ENCODE measurements around the gene OSBP2. TPM values are rescaled to one million over a fixed set of nuclear protein-coding genes. Genes with fewer than 3 reads are reported as not detected.

The OSBP2 gene
- total RNA-seq, 1 donor from 2014 or later, result 15.4 TPM

DNA sequence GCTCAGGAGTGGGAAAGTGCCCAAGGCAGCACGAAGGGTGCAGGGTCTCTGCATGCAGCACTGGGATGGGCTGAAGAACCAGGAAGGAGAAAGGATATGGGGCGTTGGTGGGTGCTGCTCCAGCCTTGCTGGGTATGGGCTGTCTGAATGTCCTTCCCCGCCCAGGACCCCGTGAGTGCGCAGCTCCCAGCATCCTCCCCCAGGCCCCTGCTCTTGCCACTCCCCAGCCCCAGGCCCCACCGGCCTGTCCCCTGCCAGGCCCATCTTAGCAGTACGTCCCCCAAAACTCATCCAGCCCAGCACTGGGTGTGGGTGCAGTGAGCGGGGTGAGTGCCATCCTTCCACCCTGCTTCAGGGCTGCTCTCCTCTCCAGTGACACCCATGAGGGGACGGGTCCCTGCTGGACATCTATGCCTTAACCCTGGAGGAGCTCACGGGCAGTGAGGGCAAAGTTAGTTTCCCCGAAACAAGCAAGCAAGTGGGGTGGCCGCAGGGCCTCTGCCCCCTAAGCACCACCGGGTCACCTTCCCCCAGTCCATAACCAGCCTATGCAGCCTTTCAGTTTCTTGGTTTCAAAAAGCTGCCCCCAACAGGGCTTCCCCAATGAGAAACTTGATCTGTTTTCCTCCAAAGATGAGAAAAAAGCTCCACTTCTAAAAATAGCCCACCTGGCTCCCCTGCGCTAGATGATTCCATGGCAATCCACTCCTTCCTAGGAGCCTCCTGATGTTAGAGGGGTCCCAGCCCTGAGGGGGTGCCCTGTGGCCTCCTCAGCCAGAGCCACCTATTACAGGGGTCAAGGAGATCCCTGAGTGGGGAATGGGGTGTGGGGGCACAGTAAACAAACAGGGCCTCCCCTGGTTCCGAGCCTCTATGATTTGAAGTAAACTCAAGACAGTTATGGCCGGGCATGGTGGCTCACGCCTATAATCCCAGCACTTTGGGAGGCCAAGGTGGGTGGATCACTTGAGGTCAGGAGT, 170.1 kb downstream of the OSBP2 start:
- no peak for DNase-seq (ENCODE audit: extremely low read depth, low read depth, low spot score)

DNA sequence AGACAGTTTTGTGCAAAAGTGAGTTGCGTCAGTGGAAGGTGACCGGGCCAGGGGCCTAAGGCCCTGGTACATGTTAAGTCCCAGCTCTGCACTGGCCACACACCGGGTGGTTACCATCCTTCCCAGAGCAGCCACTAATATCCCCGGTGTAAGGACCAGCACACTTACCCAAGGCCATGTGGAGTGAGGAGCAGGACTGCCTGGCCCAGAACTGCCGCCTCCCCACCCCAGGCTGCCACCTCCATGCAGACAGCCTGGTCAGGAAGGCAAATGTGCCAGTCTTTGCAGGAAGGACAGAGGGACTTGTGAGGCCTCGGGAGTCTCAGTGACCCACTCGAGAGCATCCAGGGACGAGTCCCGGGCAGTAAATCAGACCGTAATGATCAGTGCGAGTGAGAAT, 171.0 kb downstream of the OSBP2 start:
- DNase-seq (ENCODE audit: extremely low read depth, low read depth, low spot score), result no peak

DNA sequence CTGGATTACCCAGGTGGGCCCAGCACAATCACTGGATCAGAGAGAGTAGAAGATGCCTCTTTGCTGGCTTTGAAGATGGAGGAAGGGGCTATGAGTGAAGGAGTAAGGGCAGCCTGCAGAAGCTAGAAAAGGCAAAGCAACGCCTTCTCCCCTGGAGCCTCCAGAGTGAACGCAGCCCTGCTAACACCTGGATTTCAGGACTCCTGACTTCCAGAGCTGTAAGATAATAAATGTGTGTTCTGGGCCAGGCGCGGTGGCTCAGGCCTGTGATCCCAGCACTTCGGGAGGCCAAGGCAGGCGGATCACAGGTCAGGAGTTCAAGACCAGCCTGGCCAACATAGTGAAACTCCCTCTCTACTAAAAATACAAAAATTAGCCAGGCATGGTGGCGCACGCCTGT, 171.5 kb downstream of the OSBP2 start:
- DNase-seq (ENCODE audit: extremely low read depth, low read depth, low spot score), result no peak

DNA sequence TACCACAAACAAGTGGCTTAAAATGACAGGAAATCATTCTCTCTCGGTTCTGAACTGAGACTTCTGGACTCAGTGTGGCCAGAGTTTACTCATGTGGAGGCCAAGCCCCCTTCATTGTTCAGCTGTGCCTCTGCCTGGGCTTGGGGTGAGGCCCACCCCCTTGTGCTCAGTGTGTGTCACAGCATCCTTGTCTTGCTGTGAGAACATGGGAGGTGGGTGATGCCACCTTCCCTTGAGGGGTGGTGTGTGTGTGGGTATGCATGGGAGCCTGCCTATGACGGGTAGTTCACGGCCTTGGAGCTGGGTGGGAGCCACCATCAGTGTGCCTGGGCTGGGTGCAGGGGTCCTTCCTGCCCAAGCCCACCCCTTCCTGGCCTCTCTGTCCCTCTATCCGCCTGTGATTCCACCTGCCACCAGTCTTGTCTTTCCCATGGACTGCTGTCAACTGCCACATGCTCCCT, 172.2 kb downstream of the OSBP2 start:
- peak; percentile 84 for DNase-seq (ENCODE audit: extremely low read depth, low read depth, low spot score)

DNA sequence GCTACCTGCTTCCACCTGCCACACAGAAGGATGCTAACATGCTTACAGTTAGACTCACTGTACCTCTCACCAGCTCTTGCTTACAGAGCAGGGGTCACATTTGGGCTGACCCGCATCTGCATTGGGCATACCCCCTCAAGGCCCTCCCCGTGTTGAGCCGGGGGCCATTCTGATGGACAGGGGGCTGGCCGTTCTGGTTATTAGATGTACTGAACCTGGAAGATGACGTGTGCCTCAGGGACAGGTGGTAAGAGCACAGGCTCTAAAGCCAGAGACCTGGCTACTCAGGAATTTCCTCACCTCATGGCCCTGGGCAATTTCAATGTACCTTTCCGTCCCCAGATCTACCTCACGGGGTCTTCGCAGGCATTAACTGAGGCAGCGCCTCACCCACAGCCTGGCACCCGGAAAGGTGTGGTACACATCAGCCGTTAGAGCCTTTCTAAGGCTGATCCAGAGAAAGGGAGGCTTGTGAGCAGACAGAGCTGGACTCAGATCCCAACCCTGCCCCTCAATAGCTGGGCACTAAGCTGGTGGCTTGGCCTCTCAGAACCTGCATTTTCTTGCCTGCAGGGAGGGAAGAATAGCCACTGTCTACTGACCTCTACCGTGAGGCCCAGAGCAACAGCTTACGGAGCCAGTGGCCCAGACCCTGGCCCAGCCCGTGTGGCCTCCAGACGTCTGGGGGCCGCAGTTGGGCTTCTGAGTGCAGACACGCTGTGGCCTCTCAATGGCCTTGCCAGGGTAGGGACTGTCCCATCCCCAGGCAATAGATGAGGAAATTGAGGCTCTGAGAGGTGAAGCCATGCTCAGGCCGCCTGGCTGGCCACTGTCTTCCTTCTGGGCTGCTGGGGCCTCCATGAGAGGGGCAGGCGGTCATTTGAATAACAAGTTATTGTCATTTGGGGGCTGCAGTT, 173.3 kb downstream of the OSBP2 start:
- no peak for DNase-seq (ENCODE audit: extremely low read depth, low read depth, low spot score)

DNA sequence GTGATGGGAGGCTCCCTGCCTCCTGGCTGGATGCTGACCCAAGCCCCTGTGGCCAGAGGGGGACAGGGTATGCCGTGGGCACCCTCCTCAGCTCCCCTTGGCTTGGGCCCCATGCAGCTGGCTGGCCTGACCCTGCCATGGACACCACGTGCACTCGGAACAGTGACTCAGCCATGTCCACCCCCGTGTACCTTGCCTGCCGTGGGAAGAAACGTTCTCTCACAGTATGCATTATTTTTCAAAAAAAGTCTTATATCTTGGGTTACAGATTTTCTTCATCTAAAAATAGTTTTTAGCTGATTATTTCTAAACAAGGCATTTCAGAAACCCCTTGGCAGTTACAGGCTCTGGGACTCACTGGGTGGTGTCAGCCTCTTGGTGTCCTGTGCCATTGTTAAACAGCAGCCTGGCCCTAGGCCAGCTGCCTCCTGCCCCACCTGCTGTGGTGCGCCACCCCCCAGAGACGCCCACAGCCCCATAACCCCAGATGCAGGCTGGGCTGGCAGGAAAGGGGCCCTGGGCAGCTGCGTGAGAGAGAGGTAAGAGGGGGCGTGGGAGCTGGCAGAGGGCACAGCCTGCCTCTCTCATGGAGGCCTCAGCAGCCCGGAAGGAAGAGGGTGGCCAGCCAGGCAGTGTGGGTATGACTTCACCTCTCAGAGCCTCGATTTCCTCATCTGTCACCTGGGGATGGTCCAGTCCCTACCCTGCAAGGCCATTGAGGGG, 174.2 kb downstream of the OSBP2 start:
- peak; percentile 25 for DNase-seq (ENCODE audit: extremely low read depth, low read depth, low spot score)

DNA sequence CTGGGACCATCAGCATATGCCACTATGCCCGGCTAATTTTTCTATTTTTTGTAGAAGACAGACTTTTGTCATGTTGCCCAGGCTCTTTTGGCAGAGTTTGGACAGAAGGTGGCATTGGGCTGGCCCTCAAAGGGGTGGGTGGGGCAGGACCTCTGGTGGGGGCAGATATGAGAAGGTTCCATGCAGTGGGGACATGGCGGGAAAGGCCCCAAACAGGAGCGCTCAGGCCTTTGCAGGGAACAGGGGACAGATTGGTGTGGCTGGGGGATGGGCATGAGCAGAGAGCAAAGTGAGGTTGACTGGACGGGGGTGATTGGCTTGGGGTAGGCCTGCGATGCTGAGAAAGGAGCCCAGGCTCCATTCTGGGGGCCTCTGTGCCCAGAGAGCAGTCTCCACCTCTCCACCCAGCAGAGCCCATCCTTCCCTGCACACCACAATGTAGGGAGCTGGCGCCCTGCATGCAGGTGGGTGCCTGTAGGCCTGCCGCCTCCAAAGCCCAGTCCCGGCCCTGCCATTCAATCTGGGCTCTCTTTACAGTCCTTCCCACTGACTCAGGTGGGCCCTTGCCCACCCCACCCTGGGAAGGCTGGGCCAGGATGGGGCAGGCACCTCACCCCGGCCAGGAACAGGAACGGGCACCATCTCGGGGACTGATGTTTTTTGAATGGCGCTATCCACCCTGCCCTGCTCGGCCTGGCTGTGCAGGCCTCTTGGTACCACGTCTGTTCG, 175.2 kb downstream of the OSBP2 start:
- DNase-seq (ENCODE audit: extremely low read depth, low read depth, low spot score), result no peak

DNA sequence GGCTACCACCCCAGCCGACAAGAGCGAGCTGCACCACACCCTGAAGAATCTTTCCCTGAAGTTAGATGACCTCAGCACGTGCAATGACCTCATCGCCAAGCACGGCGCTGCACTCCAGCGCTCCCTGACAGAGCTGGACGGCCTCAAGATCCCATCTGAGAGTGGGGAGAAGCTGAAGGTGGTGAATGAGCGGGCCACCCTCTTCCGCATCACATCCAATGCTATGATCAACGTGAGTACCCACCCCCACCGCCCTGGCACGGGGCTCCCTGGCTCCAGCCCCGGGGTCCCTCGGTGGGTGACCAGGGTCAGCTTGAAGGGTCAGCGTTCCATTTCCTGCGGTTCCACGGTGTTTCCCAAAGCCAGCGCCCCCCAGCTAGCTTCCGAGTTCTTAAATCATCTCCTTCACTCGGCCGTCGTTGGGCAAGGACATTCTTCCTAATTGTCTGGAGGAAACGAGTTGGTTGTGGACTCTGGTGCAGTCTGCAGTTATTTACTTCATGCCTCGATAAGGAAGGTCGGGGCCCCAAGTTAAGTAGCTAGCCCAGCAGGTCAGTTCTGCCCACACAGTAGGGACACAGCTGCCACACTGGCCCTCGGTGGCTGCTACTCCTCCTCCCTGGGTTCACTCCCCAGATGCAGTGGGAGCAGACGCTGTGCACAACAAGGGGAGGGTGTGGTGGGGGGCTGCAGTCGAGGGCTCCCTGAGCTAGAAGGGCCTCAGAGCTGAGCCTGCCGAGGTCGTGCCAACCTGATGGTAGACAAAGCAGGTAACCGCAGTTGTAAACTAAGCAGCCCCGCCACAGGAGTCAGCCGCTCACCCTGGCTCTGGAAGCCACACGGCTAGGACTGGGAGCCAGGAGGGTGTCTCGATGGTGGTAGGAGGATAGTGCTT, 176.0 kb downstream of the OSBP2 start:
- no peak for DNase-seq (ENCODE audit: extremely low read depth, low read depth, low spot score)

DNA sequence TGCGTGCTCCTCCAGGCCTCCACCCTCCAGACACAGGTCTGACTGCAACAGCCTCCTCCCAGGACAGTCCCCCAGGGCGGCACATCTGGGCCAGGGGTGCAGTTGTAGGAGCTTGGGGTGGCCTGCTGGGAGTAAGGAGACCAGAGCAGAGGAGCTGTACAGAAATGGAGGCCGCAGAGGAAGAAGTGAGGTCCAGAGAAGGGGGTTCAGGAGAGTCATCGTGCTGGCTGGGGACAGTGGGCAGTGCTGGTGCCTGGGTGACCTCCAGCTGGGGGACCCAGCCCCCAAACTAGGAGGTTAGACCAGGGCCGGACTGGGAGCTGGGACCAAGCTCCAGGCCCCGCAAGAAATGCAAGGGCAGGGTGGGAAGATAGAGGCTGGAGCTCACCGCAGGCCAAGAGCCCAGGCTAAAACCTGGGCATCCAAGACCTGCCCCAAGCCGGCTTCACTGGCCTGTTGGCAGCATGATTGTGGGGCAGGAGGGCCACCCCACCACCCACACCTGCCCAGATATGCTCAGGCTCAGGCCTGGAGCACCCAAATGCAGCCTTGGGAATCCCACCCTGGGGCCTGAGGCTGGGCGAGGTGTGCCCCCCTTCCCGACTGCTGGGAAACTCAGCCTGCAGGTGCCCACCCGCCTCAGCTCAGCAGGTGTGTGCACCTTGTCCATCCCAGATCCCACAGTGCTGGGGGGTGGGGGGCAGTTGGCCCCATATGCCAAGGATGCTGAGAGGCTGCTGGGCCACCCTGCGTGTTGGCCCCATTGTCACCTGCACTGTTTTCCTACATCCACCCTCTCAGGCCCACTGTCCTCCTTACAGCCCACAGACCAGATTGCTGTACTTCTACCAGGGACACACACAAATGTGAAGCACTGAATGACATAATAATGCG, 177.0 kb downstream of the OSBP2 start:
- DNase-seq (ENCODE audit: extremely low read depth, low read depth, low spot score), result no peak

DNA sequence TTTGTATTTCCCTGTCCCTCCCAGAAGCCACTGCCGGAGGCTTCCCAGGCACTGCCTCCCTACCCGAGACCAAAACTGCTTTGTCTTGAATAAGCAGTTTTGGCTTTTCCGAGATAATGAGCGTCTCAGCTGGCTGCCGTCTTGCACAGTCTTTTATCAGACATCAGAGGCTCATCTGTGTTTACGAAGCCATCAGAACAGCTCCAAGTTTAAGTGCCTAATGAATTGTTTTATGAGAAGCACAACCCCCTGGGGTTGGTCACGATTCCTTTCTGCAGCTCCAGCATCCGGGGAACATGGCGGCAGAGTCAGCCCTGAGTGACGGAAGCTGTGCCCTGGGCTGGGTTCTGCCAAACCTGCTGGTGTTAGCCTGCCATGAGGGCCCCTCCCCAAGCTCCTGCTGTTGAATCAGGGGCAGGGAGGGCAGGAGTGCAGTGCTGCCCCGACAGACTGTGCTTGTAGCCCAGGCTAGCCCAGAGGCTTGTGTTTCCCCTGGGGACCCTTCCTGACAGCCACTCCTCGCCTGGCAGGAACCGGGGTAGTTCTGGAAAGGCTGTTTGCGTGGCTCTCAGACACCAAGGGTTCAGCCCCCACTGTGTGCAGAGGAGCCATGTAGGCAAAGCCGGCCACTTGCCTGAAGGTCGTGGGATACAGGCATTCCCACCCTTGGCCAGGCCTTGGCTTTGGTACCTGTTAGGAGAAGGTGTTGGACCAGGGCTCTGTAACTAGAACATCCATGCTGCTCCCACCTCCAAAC, 177.8 kb downstream of the OSBP2 start:
- DNase-seq (ENCODE audit: extremely low read depth, low read depth, low spot score), result no peak

DNA sequence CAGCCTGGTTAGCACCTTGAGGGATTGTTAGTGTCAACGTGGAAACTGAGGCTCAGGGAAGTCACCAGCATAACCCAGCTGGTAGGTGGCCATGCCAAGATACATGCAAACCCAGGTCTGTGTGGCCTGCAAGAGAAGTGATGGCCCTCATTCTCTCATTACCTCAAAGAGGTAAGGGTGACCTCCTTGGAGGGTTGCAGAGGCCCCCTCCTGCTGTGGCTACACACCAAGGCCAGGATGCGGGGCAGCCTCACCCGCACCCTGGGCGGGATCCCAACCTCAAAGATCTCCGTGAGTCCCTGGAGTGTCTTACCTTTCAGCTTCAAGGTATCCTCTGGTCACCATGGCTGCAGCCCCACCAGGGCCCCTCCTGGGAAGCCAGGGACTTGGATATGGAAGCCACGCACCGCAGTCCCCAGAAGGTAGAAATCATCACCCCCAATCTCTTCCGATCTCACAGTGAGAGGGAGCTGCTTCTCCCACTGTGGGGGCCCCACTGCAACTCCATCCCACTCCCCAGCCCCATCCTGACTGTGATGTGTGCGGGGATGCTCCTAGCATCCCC, 178.5 kb downstream of the OSBP2 start:
- no peak for DNase-seq (ENCODE audit: extremely low read depth, low read depth, low spot score)

DNA sequence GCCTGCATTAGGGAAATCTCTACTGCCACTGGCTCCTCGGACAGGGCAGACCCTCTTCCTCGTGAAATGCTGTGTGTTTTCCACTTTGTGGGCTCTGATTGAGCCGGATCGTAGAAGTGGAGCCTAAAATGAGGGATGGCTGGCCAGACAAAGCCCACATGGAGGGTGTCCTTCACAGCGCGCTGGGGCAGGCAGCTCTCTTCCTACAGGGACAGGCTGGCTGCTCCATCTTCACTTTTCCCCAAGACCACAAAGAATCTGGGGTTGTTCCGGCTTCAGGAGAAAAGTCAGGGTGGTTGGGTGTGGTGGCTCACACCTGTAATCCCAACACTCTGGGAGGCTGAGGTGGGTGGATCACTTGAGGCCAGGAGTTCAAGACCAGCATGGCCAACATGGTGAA, 179.0 kb downstream of the OSBP2 start:
- no peak for DNase-seq (ENCODE audit: extremely low read depth, low read depth, low spot score)

DNA sequence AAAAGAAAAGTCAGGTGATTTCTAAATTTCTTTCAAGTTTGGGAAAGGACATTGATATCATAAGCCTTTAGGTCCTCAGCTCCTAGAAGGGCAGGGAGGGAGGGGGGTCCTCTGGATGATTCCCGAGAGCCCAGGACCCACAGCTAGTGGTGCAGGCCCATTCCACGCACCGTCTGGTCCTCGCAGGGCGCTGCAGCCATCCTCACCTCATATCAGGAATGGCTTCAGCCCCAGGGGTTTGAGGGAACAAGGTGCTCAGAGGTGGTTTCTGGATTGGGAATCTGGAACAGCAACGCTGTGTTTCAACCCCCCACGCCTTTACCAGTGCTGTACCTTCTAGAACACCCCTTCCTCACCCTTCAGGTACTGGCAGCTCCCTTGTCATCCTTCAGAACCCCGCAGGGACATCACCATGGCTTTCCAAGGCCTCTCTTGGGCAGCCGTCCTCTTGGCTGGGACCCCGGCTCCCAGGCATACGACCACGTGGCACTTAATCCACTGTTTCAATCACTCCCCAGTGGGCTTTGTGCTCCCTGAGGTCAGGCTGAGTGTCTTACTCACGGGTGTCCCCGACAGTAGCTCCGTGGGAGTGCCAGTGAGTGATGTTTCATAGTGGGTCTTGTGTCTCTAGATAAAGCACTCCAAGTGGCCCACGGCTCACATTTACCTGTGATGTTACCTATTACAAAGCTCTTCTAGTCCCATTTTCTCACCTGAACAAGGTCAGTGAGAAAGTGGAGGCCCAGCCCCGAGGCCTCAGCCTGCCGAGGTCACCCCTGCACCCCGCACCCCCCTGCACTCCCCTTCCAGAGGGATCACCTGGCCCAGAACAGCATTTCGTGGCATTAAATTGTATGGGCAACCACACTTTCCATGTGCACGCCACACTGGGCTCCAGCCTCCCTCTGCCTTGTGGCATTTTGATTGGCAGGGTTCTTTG, 180.0 kb downstream of the OSBP2 start:
- DNase-seq (ENCODE audit: extremely low read depth, low read depth, low spot score), result no peak

DNA sequence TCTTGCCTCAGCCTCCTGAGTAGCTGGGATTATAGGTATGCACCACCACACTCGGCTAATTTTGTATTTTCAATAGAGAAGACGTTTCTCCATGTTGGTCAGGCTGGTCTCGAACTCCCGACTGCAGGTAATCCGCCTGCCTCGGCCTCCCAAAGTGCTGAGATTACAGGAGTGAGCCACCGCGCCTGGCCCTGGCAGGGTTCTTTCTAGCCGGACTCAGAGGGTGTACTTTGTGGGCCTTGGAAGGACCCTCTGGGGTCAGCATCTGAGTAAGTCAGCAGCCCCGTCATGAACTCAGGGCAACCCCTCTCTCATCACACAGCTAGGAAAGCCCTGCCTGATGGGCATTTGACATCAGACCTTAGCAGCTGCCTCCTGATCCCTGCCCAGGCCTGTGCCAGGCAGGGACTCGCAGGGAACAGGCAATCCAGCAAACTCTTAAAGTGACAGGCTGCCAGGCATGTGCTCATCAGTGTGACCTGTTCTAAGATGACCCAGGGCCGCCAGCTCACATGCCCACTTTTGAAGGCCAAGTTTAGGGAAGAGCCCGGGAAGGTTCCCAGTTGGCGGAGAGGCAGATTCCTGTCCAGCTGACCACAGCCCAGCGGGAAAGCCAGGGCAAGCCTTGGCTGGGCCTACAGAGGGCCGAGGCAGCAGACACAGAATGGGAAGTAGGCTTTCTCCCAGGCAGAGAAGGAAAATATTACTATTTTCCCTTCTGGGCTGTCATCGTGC, 181.0 kb downstream of the OSBP2 start:
- DNase-seq (ENCODE audit: extremely low read depth, low read depth, low spot score), result no peak

DNA sequence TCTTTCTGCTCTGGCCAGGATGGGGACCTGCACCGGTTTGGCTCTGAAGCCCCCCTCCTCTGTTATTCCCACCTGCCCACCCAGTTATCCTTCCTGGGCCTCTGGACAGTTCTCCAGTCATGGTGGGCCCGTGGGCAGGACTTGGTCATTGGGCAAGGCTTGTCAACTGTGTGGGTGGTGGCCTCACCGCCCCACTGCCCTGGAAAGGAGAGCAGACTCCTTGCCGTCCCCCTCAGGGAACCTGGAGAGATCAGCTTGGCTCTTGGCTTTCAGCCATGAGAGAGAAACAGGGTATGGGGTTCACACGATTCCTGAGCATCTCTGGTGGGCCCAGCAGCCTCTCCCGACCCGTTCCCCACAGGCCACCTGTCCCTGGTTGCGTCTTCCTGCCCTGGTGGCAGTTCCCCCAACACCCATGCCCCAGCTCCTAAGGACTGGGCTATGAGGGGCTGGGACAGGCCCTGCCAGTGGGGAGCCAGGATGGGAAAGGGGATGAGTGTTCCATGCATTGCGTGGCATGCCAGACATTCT, 181.6 kb downstream of the OSBP2 start:
- DNase-seq (ENCODE audit: extremely low read depth, low read depth, low spot score), result no peak

Data from glomerular endothelial cell (primary cell).